Measurements from ENCODE around the gene TMEM14C.

Gene TMEM14C

GRCh38 chr6:10771371-10771894 is 48.6 kb downstream of the TMEM14C start:
- DNase-seq: no peak

- no peak for DNase-seq
Measured at GRCh38 chr6:10778230-10778629, 55.4 kb downstream of the TMEM14C start.

- no peak for DNase-seq
Measured at GRCh38 chr6:10779076-10779475, 56.2 kb downstream of the TMEM14C start.
